Parathyroid adenoma (tissue), 2 donors: ENCODE data around the gene FHOD3.
"Not testable (repeated sequence)": the region's sequence is repeated elsewhere in the genome, so short reads cannot be mapped to it uniquely, and the experiment has no call there.

Source experiments
- H2AFZ ChIP-seq: fragments of 300-600 bp; sonication (generic); one replicate; pipeline ENCODE4 v1.7.0; 2017; ENCODE audit warnings: antibody characterized with exemption, mild to moderate bottlenecking
- H3K27ac ChIP-seq: fragments of 300-600 bp; sonication (generic); one replicate; pipeline ENCODE4 v1.7.0; 2017
- H3K27me3 ChIP-seq: fragments of 300-600 bp; sonication (generic); one replicate; pipeline ENCODE4 v1.7.0; 2017; ENCODE audit warnings: low read length; ENCODE audit not compliant: control insufficient read depth, insufficient read depth
- H3K36me3 ChIP-seq: fragments of 300-600 bp; sonication (generic); one replicate; pipeline ENCODE4 v1.7.0; 2017; ENCODE audit warnings: low read length; ENCODE audit not compliant: control insufficient read depth, insufficient read depth
- H3K4me1 ChIP-seq: fragments of 300-600 bp; sonication (generic); one replicate; pipeline ENCODE4 v1.7.0; 2017; ENCODE audit warnings: control low read depth
- H3K4me2 ChIP-seq: fragments of 300-600 bp; sonication (generic); one replicate; pipeline ENCODE4 v1.7.0; 2017; ENCODE audit warnings: low read length
- H3K4me3 ChIP-seq: fragments of 300-600 bp; sonication (generic); one replicate; pipeline ENCODE4 v1.7.0; 2017; ENCODE audit warnings: low read depth, low read length
- H3K79me2 ChIP-seq: fragments of 300-600 bp; sonication (generic); one replicate; pipeline ENCODE4 v1.7.0; 2017; ENCODE audit warnings: control low read depth
- H3K9ac ChIP-seq: fragments of 300-600 bp; sonication (generic); one replicate; pipeline ENCODE4 v1.7.0; 2017; ENCODE audit warnings: mild to moderate bottlenecking
- H3K9me3 ChIP-seq: fragments of 300-600 bp; sonication (generic); one replicate; pipeline ENCODE4 v1.7.0; 2017; ENCODE audit warnings: low read length; ENCODE audit not compliant: control insufficient read depth
- CTCF ChIP-seq: fragments of 300-600 bp; sonication (generic); IDR thresholded peaks from one replicate; pipeline ENCODE4 v1.7.0; 2017; ENCODE audit warnings: antibody characterized with exemption, mild to moderate bottlenecking
- donor health status: primary hyperparathyroidism.

The FHOD3 gene

GRCh38 chr18:36350839-36351469 lies 53.4 kb downstream of the FHOD3 start:
- no peak overlapping the region for H3K27ac ChIP-seq
- no peak for TF ChIP-seq CTCF
- H3K4me3 ChIP-seq, result no peak overlapping the region
- H2AFZ ChIP-seq, result no peak overlapping the region
- no peaks in the 10 kb centered on the region for H3K27me3 ChIP-seq
- no peaks in the 10 kb centered on the region for H3K4me1 ChIP-seq
- no peaks in the 10 kb centered on the region for H3K9me3 ChIP-seq
- no peaks in the 10 kb centered on the region for H3K36me3 ChIP-seq
- no peak overlapping the region for H3K4me2 ChIP-seq
- H3K9ac ChIP-seq, result no peak overlapping the region
- no peaks in the 10 kb centered on the region for H3K79me2 ChIP-seq

GRCh38 chr18:36352384-36352783 lies 54.9 kb downstream of the FHOD3 start:
- Histone ChIP-seq H3K27me3 (no peaks in the 10 kb centered on the region), H3K79me2 (no peaks in the 10 kb centered on the region), H3K4me2 (no peak overlapping the region), H3K9ac (no peak overlapping the region), H3K4me3 (no peak overlapping the region), H2AFZ (no peak overlapping the region), H3K9me3 (no peaks in the 10 kb centered on the region), H3K36me3 (no peaks in the 10 kb centered on the region), H3K4me1 (no peaks in the 10 kb centered on the region), H3K27ac (no peak overlapping the region)
- TF ChIP-seq CTCF, result no peak

- no peak overlapping the region for H3K4me2 ChIP-seq
- H3K79me2 ChIP-seq, result no peaks in the 10 kb centered on the region
- H2AFZ ChIP-seq, result no peak overlapping the region
- no peak for TF ChIP-seq CTCF
- no peaks in the 10 kb centered on the region for H3K36me3 ChIP-seq
- no peak overlapping the region for H3K4me3 ChIP-seq
- no peak overlapping the region for H3K9ac ChIP-seq
- no peak overlapping the region for H3K27ac ChIP-seq
- H3K9me3 ChIP-seq, result no peaks in the 10 kb centered on the region
- no peaks in the 10 kb centered on the region for H3K4me1 ChIP-seq
- no peaks in the 10 kb centered on the region for H3K27me3 ChIP-seq
These were observed 57.5 kb downstream of the FHOD3 start for GRCh38 chr18:36354989-36355388.

- no peaks in the 10 kb centered on the region for H3K36me3 ChIP-seq
- H3K9me3 ChIP-seq, result no peaks in the 10 kb centered on the region
- H3K4me2 ChIP-seq, result no peak overlapping the region
- H3K79me2 ChIP-seq, result no peaks in the 10 kb centered on the region
- H3K4me1 ChIP-seq, result no peaks in the 10 kb centered on the region
- no peak for TF ChIP-seq CTCF
- no peaks in the 10 kb centered on the region for H3K27me3 ChIP-seq
- H3K27ac ChIP-seq, result no peak overlapping the region
- H3K4me3 ChIP-seq, result no peak overlapping the region
- H2AFZ ChIP-seq, result no peak overlapping the region
- no peak overlapping the region for H3K9ac ChIP-seq
These were observed 58.0 kb downstream of the FHOD3 start for GRCh38 chr18:36355511-36355910.

GRCh38 chr18:36356741-36357140 lies 59.2 kb downstream of the FHOD3 start:
- not testable (repeated sequence) for H3K4me1 ChIP-seq, H3K4me2 ChIP-seq, H3K9me3 ChIP-seq, H2AFZ ChIP-seq, H3K27ac ChIP-seq, H3K9ac ChIP-seq, H3K79me2 ChIP-seq, H3K27me3 ChIP-seq, H3K36me3 ChIP-seq, H3K4me3 ChIP-seq
